H1 (cell line): Measurements from ENCODE around the gene ZCCHC18. TPM values are rescaled to one million over a fixed set of nuclear protein-coding genes. Genes with fewer than 3 reads are reported as not detected.

Source experiments
- EZH2 ChIP-seq: fragments of 200-600 bp; sonication (generic); IDR thresholded peaks from 2 replicates; pipeline ENCODE4 v1.7.1; 2012; ENCODE audit warnings: low read depth, mild to moderate bottlenecking, moderate library complexity, low read length, inconsistent platforms; ENCODE audit not compliant: severe bottlenecking
- RAD21 ChIP-seq, 2 experiments: IDR thresholded peaks in 1 of 2; conservative IDR thresholded peaks in 1 of 2; 2 replicates each; pipeline ENCODE4 v1.6.1; 2011; ENCODE audit warnings: low read depth in 2 of 2, low read length in 2 of 2, improper control_type of control experiment in 1 of 2, inconsistent platforms in 1 of 2, mild to moderate bottlenecking in 1 of 2, moderate library complexity in 1 of 2
- polyA plus RNA-seq, 7 experiments: library from polyadenylated mRNA; depleted of rRNA in 3 of 7; stranded (reverse) in 5 of 7; unstranded in 2 of 7; fragments of >200 nt in 5 of 7; fragments of 200-250 nt in 2 of 7; gene quantifications; 1 replicate in 5 of 7; 2 replicates in 1 of 7; 4 replicates in 1 of 7; pipeline versions ENCODE4 v1.2.1 to v1.2.3, GENCODE V29; 2011 to 2013; ENCODE audit warnings: missing spikeins in 2 of 7, mixed read lengths in 2 of 7
- total RNA-seq: library from RNA; stranded (reverse); fragmentation: NEBNext Ultra II Directional; extraction: Animal tissue kit (Norgen Biotek cat#: 25700); gene quantifications from 2 replicates; pipeline ENCODE4 v1.2.1, GENCODE V29; 2021
- TF ChIP-seq, protein P1 (sequence below): fragments of 300-600 bp; sonication (generic); IDR thresholded peaks from 2 replicates; pipeline ENCODE4 v1.7.1; 2012; ENCODE audit warnings: low read length, moderate library complexity, mild to moderate bottlenecking, inconsistent platforms; ENCODE audit not compliant: insufficient replicate concordance
- TF ChIP-seq, protein P2 (sequence below): IDR thresholded peaks from 2 replicates; pipeline ENCODE4 v1.6.1; 2012; ENCODE audit warnings: inconsistent platforms

Gene ZCCHC18
- total and polyA plus RNA-seq, 2 of the 8 experiments (the other 6 are each of a cell fraction or from before 2014, with no cell fraction given), result 3.7 to 8.8 TPM

DNA sequence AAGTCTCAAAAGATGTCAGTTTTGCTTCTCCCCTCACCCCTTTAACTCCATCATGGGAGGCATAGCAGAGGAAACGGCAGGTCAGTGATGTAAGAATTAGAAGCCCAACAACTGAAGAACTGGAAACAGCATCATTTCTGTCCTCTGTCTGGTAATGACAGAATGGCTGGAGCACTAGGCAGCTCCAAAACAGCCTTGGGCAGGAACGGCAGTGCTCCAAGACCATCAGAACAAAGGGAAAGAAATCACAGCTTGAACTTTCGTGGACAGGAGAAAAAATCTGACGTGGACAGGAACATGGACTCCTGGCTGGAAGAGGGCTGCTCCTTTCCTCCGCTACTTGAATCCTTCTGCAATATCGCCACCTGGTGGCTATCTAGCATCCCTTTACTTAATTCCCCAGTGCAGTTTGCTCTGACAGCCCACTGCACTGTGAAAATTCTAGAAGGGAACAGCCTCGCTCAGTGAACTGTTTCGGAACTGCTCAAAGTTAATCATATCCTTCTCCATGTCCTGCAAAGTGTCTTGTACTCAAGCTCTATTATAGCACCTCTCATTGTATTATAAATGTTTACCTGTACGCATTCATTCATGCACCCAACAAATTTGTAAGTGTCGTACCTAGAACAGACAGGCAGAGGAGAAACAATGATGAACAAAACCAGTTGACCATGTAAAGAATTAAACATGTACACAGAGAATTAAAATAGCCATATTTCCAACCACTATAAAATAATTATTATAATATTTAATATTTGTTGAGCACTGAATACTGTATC lies 24.1 kb downstream of the ZCCHC18 start (continued):
- TF ChIP-seq, protein P1, sequence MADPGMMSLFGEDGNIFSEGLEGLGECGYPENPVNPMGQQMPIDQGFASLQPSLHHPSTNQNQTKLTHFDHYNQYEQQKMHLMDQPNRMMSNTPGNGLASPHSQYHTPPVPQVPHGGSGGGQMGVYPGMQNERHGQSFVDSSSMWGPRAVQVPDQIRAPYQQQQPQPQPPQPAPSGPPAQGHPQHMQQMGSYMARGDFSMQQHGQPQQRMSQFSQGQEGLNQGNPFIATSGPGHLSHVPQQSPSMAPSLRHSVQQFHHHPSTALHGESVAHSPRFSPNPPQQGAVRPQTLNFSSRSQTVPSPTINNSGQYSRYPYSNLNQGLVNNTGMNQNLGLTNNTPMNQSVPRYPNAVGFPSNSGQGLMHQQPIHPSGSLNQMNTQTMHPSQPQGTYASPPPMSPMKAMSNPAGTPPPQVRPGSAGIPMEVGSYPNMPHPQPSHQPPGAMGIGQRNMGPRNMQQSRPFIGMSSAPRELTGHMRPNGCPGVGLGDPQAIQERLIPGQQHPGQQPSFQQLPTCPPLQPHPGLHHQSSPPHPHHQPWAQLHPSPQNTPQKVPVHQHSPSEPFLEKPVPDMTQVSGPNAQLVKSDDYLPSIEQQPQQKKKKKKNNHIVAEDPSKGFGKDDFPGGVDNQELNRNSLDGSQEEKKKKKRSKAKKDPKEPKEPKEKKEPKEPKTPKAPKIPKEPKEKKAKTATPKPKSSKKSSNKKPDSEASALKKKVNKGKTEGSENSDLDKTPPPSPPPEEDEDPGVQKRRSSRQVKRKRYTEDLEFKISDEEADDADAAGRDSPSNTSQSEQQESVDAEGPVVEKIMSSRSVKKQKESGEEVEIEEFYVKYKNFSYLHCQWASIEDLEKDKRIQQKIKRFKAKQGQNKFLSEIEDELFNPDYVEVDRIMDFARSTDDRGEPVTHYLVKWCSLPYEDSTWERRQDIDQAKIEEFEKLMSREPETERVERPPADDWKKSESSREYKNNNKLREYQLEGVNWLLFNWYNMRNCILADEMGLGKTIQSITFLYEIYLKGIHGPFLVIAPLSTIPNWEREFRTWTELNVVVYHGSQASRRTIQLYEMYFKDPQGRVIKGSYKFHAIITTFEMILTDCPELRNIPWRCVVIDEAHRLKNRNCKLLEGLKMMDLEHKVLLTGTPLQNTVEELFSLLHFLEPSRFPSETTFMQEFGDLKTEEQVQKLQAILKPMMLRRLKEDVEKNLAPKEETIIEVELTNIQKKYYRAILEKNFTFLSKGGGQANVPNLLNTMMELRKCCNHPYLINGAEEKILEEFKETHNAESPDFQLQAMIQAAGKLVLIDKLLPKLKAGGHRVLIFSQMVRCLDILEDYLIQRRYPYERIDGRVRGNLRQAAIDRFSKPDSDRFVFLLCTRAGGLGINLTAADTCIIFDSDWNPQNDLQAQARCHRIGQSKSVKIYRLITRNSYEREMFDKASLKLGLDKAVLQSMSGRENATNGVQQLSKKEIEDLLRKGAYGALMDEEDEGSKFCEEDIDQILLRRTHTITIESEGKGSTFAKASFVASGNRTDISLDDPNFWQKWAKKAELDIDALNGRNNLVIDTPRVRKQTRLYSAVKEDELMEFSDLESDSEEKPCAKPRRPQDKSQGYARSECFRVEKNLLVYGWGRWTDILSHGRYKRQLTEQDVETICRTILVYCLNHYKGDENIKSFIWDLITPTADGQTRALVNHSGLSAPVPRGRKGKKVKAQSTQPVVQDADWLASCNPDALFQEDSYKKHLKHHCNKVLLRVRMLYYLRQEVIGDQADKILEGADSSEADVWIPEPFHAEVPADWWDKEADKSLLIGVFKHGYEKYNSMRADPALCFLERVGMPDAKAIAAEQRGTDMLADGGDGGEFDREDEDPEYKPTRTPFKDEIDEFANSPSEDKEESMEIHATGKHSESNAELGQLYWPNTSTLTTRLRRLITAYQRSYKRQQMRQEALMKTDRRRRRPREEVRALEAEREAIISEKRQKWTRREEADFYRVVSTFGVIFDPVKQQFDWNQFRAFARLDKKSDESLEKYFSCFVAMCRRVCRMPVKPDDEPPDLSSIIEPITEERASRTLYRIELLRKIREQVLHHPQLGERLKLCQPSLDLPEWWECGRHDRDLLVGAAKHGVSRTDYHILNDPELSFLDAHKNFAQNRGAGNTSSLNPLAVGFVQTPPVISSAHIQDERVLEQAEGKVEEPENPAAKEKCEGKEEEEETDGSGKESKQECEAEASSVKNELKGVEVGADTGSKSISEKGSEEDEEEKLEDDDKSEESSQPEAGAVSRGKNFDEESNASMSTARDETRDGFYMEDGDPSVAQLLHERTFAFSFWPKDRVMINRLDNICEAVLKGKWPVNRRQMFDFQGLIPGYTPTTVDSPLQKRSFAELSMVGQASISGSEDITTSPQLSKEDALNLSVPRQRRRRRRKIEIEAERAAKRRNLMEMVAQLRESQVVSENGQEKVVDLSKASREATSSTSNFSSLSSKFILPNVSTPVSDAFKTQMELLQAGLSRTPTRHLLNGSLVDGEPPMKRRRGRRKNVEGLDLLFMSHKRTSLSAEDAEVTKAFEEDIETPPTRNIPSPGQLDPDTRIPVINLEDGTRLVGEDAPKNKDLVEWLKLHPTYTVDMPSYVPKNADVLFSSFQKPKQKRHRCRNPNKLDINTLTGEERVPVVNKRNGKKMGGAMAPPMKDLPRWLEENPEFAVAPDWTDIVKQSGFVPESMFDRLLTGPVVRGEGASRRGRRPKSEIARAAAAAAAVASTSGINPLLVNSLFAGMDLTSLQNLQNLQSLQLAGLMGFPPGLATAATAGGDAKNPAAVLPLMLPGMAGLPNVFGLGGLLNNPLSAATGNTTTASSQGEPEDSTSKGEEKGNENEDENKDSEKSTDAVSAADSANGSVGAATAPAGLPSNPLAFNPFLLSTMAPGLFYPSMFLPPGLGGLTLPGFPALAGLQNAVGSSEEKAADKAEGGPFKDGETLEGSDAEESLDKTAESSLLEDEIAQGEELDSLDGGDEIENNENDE, result no peak
- TF ChIP-seq RAD21 (IDR thresholded peaks at IDR 0.05 in 1 of 2, conservative IDR thresholded peaks at IDR 0.05 in 1 of 2; ENCODE audit: low read depth in 2 of 2, low read length in 2 of 2) (peak; percentile 79), EZH2 (no peak)
- TF ChIP-seq, protein P2, sequence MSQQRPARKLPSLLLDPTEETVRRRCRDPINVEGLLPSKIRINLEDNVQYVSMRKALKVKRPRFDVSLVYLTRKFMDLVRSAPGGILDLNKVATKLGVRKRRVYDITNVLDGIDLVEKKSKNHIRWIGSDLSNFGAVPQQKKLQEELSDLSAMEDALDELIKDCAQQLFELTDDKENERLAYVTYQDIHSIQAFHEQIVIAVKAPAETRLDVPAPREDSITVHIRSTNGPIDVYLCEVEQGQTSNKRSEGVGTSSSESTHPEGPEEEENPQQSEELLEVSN, result no peak
